ENCODE data around the gene GHRHR. TPM values are rescaled to one million over a fixed set of nuclear protein-coding genes. Genes with fewer than 3 reads are reported as not detected.
A peak's percentile ranks its signal among the peaks of the same experiment; 100 is the strongest.

GHRHR gene
- total RNA-seq, 4 donors from 2014 or later: not detected

DNA sequence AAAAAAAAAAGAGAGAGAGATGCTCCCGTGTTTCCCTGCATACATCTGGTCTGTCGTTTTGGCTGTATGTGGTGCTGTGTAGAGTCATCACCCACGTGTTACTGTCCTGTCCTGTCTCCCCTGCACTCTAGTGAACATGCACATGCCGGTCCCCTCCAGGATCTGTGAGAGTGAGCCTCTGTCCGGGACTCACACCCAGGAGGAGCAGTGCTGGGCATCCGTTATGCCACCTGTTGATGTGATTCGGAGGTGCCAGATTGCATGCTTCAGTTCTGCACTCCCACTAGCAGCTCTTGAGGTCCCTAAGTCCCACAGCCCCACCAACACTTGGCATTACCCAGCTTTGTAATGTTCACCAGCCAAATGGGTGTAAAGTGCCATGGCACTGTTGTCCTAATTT, 16.4 kb downstream of the GHRHR start:
- TF ChIP-seq EP300 (IDR thresholded peaks at IDR 0.05): no peak
- TF ChIP-seq, protein P1, sequence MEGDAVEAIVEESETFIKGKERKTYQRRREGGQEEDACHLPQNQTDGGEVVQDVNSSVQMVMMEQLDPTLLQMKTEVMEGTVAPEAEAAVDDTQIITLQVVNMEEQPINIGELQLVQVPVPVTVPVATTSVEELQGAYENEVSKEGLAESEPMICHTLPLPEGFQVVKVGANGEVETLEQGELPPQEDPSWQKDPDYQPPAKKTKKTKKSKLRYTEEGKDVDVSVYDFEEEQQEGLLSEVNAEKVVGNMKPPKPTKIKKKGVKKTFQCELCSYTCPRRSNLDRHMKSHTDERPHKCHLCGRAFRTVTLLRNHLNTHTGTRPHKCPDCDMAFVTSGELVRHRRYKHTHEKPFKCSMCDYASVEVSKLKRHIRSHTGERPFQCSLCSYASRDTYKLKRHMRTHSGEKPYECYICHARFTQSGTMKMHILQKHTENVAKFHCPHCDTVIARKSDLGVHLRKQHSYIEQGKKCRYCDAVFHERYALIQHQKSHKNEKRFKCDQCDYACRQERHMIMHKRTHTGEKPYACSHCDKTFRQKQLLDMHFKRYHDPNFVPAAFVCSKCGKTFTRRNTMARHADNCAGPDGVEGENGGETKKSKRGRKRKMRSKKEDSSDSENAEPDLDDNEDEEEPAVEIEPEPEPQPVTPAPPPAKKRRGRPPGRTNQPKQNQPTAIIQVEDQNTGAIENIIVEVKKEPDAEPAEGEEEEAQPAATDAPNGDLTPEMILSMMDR (IDR thresholded peaks at IDR 0.05): no peak
- TF ChIP-seq POLR2A (IDR thresholded peaks at IDR 0.05): no peak
- Histone ChIP-seq H3K9me3 (no peaks in the 10 kb centered on the region), H3K4me1 (peaks cover 0 to 25% (median 0%) of the 10 kb centered on the region in 4 donors), H3K4me3 (no peak overlapping the region), H3K36me3 (no peaks in the 10 kb centered on the region), H3K27me3 (no peaks in the 10 kb centered on the region), H3K27ac (no peak overlapping the region)
- WGBS, 2 donors: 73 to 77% methylated on average over 7 of the region's 7 CpGs
- DNase-seq (ENCODE audit: low spot score in 2 of 2): no peak

DNA sequence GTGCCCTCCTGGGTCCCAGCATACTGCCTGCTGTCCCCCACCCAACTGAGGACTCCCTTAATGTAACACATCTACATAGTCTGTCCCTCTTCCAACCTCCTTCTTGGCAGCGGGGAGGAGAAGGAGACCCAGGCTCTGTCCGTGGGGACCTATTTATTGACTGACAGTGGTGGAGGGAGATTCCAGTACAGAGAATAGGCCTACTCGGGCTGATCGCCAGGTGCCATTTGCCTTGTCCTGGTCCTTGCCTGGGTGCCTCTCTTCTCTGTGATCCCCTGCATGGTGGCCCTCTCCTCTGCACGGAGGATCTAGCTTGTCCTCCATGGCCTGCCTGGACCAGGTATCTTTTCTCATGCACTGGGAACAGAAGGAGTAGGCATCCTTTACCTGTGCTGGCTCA, 17.0 kb downstream of the GHRHR start:
- Histone ChIP-seq H3K9me3 (no peaks in the 10 kb centered on the region), H3K27me3 (no peaks in the 10 kb centered on the region), H3K27ac (no peak overlapping the region), H3K36me3 (no peaks in the 10 kb centered on the region), H3K4me1 (peaks cover 0 to 23% (median 0%) of the 10 kb centered on the region in 4 donors), H3K4me3 (no peak overlapping the region)
- no peak for DNase-seq (ENCODE audit: low spot score in 2 of 2)
- WGBS, 2 donors: 80 to 90% methylated on average over 5 of the region's 5 CpGs
- TF ChIP-seq POLR2A (IDR thresholded peaks at IDR 0.05): no peak
- TF ChIP-seq EP300 (IDR thresholded peaks at IDR 0.05): no peak
- TF ChIP-seq, protein P1 (IDR thresholded peaks at IDR 0.05): no peak

DNA sequence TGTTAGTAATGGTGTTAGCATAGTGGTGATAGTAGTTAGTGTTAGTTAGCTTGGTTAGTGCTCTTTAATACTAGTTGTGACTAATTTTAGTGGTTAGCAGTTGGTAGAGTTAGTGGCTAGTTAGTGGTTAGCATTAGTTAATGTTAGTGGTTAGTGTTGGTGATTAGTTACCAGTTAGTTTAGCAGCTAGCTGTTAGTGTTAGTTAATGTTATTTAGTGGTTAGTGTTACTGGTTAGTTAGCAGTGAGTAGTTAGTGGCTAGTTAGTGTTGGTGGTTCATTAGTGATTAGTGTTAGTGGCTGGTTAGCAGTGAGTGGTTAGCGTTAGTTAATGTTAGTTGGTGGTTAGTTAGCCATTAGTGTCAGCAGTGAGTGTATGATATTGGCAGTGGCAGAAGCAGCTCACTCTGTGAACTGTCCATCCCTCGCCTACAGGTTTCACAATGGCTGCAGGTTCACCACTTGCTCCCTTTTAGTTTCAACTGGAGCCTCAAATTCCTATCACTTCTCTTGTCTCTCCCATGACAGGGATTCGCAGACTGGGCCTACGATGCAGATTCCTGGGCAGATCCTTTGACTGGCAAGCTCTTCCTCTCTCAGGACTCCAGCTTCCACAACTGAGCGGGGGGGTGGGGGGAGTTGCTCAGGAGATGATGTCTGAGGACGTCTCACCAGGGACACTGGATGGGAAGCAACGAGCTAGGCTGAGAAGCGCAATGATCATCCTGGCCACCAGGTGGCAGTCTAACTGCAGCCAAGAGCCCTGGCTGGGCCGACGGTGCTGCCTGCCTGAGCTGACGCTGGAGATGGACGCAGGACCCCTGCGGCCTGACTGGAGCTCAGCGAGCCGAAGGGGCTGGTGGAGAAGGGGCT, 19.5 kb downstream of the GHRHR start:
- H3K4me3 ChIP-seq: peak overlapping the region in 1 of 4 donors; percentile 34
- no peaks in the 10 kb centered on the region for H3K9me3 ChIP-seq
- no peaks in the 10 kb centered on the region for H3K36me3 ChIP-seq
- no peak overlapping the region for H3K27ac ChIP-seq
- peak; percentile 78 to 86 for DNase-seq (ENCODE audit: low spot score in 2 of 2)
- H3K27me3 ChIP-seq: no peaks in the 10 kb centered on the region
- TF ChIP-seq EP300 (IDR thresholded peaks at IDR 0.05) (no peak), POLR2A (IDR thresholded peaks at IDR 0.05) (no peak)
- TF ChIP-seq, protein P1 (IDR thresholded peaks at IDR 0.05): peak; percentile 86 to 94 (median 93)
- WGBS, 2 donors: 9 to 12% methylated on average over 11 to 14 of the region's 15 CpGs
- peaks cover 0 to 25% (median 0%) of the 10 kb centered on the region in 4 donors for H3K4me1 ChIP-seq

DNA sequence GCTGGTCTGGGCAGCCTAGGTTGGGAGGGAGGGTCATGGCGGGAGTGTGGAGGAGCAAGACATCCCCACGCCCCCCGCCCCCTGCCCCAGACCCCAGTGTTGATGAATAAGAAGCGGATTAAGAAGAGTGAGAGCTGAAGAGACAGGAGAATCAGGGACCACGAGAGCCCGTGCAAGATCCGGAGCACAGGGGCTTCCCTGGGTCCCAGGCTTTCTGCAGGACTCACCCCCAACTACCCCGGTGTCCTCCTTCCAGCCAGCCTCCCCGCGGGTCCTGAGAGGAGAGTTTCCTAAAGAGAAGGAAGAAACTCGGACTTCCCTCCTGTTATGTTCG, 20.1 kb downstream of the GHRHR start:
- DNase-seq (ENCODE audit: low spot score in 2 of 2): no peak
- peaks cover 0 to 31% (median 2%) of the 10 kb centered on the region in 4 donors for H3K4me1 ChIP-seq
- H3K27ac ChIP-seq: no peak overlapping the region
- no peaks in the 10 kb centered on the region for H3K36me3 ChIP-seq
- peak overlapping the region in 1 of 4 donors; percentile 34 for H3K4me3 ChIP-seq
- 19 to 30% methylated on average over 12 of the region's 12 CpGs for WGBS, 2 donors
- no peak for TF ChIP-seq POLR2A (IDR thresholded peaks at IDR 0.05)
- TF ChIP-seq, protein P1 (IDR thresholded peaks at IDR 0.05): no peak
- no peak for TF ChIP-seq EP300 (IDR thresholded peaks at IDR 0.05)
- H3K9me3 ChIP-seq: no peaks in the 10 kb centered on the region
- no peaks in the 10 kb centered on the region for H3K27me3 ChIP-seq

DNA sequence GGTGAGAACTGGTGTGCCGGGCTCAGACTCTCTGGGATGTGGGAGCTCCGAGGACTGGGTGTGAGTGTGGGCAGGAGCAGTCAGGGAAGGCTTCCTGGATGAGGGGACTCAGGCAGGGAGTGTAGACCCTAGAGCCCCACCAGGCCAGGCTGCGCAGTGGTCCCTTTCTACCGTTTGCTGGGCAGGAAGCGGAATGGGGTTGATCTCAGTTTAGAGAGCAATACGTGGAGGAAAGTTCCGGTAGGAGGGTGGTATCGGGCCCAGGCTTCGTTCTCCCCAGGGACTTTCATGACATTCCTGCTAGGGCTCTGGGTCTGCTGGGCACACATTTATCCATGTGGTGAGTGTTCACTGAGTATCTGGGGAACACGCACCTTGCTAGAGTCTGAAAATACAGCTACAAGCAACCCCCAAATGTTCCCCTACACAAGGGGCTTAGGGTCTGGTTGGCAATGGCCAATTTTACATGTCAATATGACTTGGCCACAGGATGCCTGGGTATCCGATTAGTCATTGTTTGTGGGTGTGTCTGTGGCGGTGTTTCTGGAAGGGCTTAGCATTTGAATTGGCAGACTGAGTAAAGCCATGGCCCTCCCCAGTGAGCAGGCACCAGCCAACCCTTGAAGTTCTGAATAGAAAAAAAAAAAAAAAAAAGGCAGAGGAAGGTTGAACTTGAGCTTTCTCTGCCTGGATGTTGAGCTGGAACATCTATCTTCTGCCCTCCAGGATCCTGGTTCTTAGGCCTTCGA, 20.8 kb downstream of the GHRHR start:
- peaks cover 0 to 35% (median 2%) of the 10 kb centered on the region in 4 donors for H3K4me1 ChIP-seq
- no peak overlapping the region for H3K4me3 ChIP-seq
- H3K9me3 ChIP-seq: no peaks in the 10 kb centered on the region
- TF ChIP-seq, protein P1 (IDR thresholded peaks at IDR 0.05): no peak
- TF ChIP-seq POLR2A (IDR thresholded peaks at IDR 0.05): no peak
- TF ChIP-seq EP300 (IDR thresholded peaks at IDR 0.05): no peak
- 63 to 71% methylated on average over 13 of the region's 13 CpGs for WGBS, 2 donors
- no peak for DNase-seq (ENCODE audit: low spot score in 2 of 2)
- H3K27me3 ChIP-seq: no peaks in the 10 kb centered on the region
- no peak overlapping the region for H3K27ac ChIP-seq
- no peaks in the 10 kb centered on the region for H3K36me3 ChIP-seq
